Stimulated activated CD8-positive, alpha-beta memory T cell treated with anti-CD3 and anti-CD28 coated beads, Interleukin-7, amount 100 ng/mL, for 48 hours (primary cell): Measurements from ENCODE around the gene RPL22.

Experiments
- DNase-seq, 2 donors: peaks; one replicate each; pipeline ENCODE4 v3.0.0-alpha.2; 2020; ENCODE audit warnings: low read depth in 1 of 2; ENCODE audit errors: extremely low read depth in 1 of 2

Gene RPL22

GRCh38 chr1:6157132-6157527 lies 42.3 kb downstream of the RPL22 start:
- DNase-seq, result no peak

- DNase-seq, result no peak
Measured at GRCh38 chr1:6154525-6155319, 44.7 kb downstream of the RPL22 start.

- no peak for DNase-seq
Measured at GRCh38 chr1:6152882-6153281, 46.5 kb downstream of the RPL22 start.

- DNase-seq, result no peak
Measured at GRCh38 chr1:6152181-6152580, 47.2 kb downstream of the RPL22 start.

GRCh38 chr1:6151291-6151822 lies 48.0 kb downstream of the RPL22 start:
- no peak for DNase-seq

- no peak for DNase-seq
Measured at GRCh38 chr1:6150006-6150938, 49.1 kb downstream of the RPL22 start.

GRCh38 chr1:6149597-6149996 lies 49.8 kb downstream of the RPL22 start:
- no peak for DNase-seq

- DNase-seq, result peak; percentile 31 to 61
Measured at GRCh38 chr1:6148497-6149241, 50.7 kb downstream of the RPL22 start.

GRCh38 chr1:6145864-6146410 lies 53.5 kb downstream of the RPL22 start:
- DNase-seq, result no peak

- DNase-seq, result no peak
Measured at GRCh38 chr1:6145396-6145750, 54.0 kb downstream of the RPL22 start.

- DNase-seq, result no peak
Measured at GRCh38 chr1:6144647-6145395, 54.6 kb downstream of the RPL22 start.

GRCh38 chr1:6144175-6144574 lies 55.2 kb downstream of the RPL22 start:
- DNase-seq, result no peak

- no peak for DNase-seq
Measured at GRCh38 chr1:6143395-6143794, 56.0 kb downstream of the RPL22 start.

GRCh38 chr1:6142734-6143133 lies 56.7 kb downstream of the RPL22 start:
- DNase-seq, result no peak

GRCh38 chr1:6142036-6142621 lies 57.3 kb downstream of the RPL22 start:
- DNase-seq, result no peak

GRCh38 chr1:6141592-6141991 lies 57.8 kb downstream of the RPL22 start:
- DNase-seq, result peak in 1 of 2 donors; percentile 17

- no peak for DNase-seq
Measured at GRCh38 chr1:6140413-6140812, 59.0 kb downstream of the RPL22 start.

GRCh38 chr1:6137758-6138157 lies 61.6 kb downstream of the RPL22 start:
- no peak for DNase-seq

- no peak for DNase-seq
Measured at GRCh38 chr1:6136516-6137220, 62.7 kb downstream of the RPL22 start.
